ENCODE data around the gene DCDC2.
"Not testable (repeated sequence)": the region's sequence is repeated elsewhere in the genome, so short reads cannot be mapped to it uniquely, and the experiment has no call there.

DCDC2 gene

DNA sequence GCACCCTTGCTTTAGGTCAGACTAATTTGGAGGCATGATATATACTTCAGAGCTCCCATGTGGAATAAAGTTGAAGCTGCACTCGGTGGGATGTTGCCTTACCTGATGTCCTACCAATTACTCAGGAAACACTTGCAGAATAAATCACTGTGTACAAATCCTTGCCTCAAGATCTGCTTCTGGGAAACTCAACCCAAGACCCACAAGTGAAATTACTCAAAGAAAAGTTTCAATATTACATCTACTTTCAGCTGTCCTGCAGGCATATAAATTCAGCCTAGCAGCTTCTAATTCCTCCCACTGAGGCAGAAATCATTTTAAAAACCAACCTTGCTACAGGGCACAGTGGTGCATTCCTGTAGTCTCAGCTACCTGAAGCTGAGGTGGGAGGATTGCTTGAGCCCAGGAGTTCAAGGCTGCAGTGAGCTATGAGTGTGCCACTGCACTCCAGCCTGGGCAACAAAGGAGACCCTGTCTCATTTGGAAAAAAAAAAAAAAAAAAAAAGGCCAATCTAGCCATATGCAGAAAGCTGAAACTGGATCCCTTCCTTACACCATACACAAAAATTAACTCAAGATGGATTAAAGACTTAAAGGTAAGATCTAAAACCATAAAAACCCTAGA, 20.7 kb upstream of the DCDC2 start:
- no peak for DNase-seq (ENCODE audit: low read depth)

- DNase-seq (ENCODE audit: low read depth), result no peak
Measured at GRCh38 chr6:24376871-24377270, 19.0 kb upstream of the DCDC2 start.

DNA sequence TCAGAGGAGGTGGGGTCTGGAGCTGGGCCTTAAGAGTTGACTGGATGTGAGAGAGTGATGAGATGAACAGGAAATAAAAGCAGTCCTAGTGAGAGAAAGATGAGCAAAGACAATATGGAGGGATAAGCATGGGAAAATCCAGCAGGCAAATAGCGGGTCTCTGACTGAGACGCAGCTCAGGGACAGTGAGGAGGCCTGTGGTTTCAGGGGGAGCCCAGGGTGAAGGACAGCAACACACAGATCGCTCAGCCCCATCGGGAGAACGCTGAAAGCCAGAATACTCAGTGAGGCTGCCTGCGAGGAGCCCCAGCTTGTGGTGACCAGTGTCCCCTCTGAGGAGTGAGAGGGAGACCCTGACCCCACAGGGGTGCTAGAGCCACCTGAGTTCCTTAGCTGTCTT, 16.8 kb upstream of the DCDC2 start:
- no peak for DNase-seq (ENCODE audit: low read depth)

- not testable (repeated sequence) for DNase-seq (ENCODE audit: low read depth)
Measured at GRCh38 chr6:24365103-24365633, 7.3 kb upstream of the DCDC2 start.

GRCh38 chr6:24362363-24362762, 4.5 kb upstream of the DCDC2 start:
- DNase-seq (ENCODE audit: low read depth), result not testable (repeated sequence)

GRCh38 chr6:24359640-24360454, 2.0 kb upstream of the DCDC2 start:
- peak; percentile 30 for DNase-seq (ENCODE audit: low read depth)

- no peak for DNase-seq (ENCODE audit: low read depth)
Measured at GRCh38 chr6:24358219-24358821, 461 bp upstream of the DCDC2 start.

DNA sequence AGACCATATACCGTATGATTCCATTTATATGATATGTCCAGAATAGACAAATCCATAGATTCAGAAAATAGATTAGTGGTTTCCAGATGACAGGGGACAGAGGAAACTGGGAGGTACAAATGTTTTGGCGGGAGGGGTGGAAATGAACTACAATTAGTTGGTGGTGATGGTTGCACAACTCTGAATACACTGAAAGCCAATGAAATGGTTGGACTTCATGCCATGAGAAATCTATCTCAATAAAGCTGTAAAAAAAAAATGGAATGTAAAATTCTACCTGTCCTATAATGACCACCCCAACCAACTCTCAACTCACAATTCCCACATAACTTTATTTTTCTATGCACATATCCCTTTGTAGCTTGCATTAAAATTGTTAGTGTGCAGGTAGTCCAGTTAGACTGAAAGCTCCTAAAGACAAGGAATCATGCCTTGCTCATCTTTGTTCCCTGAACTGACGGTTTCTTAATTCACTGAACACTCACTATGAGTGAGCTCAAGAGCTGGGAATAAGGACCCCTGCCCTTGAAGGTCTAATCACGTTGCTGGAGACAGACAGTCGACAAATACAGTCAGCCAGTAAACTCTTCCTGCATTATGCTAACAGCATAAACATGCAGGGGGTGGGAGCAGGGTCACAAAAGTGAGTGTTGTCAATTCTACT, 1.4 kb downstream of the DCDC2 start:
- no peak for DNase-seq (ENCODE audit: low read depth)

GRCh38 chr6:24355393-24355792, 2.5 kb downstream of the DCDC2 start:
- DNase-seq (ENCODE audit: low read depth), result no peak

- DNase-seq (ENCODE audit: low read depth), result no peak
Measured at GRCh38 chr6:24353861-24354260, 4.0 kb downstream of the DCDC2 start.

GRCh38 chr6:24352434-24352833, 5.4 kb downstream of the DCDC2 start:
- DNase-seq (ENCODE audit: low read depth), result no peak

- DNase-seq (ENCODE audit: low read depth), result no peak
Measured at GRCh38 chr6:24344976-24345375, 12.9 kb downstream of the DCDC2 start.

GRCh38 chr6:24340998-24341938, 16.6 kb downstream of the DCDC2 start:
- DNase-seq (ENCODE audit: low read depth), result no peak

GRCh38 chr6:24339932-24340331, 17.9 kb downstream of the DCDC2 start:
- no peak for DNase-seq (ENCODE audit: low read depth)

DNA sequence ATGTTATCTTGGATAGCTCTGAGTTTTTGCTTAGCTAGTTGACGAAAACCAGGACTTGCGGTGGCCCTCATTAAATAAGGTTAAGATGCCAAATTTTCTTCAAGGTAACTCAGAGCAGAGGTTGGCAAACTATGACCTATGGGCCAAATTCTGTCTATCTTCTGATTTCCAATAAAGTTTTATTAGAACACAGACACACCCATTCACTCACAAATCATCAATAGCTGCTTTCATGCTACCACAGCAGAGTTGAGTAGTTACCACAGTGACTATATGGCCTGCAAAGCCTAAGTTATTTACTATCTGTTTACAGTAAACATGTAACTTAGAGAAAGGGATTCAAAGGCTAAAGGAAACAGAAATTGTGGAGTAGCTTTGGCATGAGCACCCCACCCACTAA, 23.6 kb downstream of the DCDC2 start:
- no peak for DNase-seq (ENCODE audit: low read depth)

GRCh38 chr6:24332317-24332716, 25.5 kb downstream of the DCDC2 start:
- DNase-seq (ENCODE audit: low read depth), result peak; percentile 76

GRCh38 chr6:24330137-24330732, 27.6 kb downstream of the DCDC2 start:
- no peak for DNase-seq (ENCODE audit: low read depth)

DNA sequence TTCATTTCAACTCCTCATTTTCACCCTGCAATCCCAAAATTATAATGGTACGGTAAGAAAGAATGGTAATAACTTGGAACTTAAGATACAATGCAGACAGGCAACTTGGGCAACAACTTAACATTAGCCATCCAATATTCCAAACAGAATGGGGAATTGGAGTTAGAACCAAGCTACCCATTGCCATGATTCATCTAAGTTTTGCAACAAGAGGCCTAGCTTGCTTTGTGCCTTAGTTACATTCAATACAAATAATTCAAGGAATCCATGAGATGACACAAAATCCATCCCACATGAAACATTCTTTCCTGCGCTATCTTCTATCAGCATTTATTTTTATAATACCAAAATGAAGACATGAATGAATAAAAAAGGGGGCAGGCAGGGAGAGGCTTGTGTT, 28.4 kb downstream of the DCDC2 start:
- DNase-seq (ENCODE audit: low read depth), result peak; percentile 24

GRCh38 chr6:24329022-24329421, 28.8 kb downstream of the DCDC2 start:
- DNase-seq (ENCODE audit: low read depth), result peak; percentile 27

DNA sequence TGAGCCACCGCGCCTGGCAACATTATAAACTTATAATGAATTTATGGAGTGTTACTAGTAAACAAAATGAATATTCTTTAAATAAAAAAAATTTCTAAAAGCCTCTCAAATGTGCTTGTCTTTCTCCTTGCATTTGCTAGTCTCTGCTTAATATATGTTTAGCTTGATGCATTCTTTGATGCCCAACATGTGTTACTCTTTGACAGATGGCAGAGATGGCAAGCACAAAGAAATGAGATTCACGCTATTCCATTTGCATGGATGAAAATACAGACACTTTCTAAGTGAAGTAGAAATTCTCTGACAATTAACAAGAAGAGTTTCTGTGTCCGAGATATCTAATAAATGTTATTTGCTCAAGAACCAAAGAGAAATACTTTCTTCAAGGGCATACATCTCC, 30.1 kb downstream of the DCDC2 start:
- DNase-seq (ENCODE audit: low read depth), result no peak

DNA sequence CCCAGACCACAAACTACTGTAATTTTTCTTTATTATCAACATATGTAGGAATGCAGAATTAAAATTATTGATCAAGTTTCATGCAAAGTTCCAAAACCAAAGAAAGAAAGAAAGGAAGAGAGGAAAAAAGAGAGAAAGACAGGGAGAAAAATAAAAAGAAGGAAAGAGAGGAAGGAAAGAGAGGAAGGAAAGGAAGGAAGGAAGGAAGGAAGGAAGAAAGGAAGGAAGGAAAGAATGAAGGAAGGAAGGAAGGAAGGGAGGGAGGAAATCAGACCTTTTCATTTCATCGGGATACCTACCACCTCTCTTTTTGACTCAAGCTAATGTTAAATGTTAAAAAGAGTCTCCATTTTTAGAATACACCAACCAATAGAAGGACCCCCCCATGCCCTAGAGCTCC, 31.9 kb downstream of the DCDC2 start:
- DNase-seq (ENCODE audit: low read depth), result no peak
